Activated CD4-positive, alpha-beta memory T cell treated with anti-CD3 and anti-CD28 coated beads, Interleukin-2, amount 10 ng/mL, durations not matched to agents 7 days and 5 days (primary cell): ENCODE results near the gene AKR1C8. TPM values are rescaled to one million over a fixed set of nuclear protein-coding genes. Genes with fewer than 3 reads are reported as not detected.
"Not testable (repeated sequence)": the region's sequence is repeated elsewhere in the genome, so short reads cannot be mapped to it uniquely, and the experiment has no call there.

Source experiments
- CTCF ChIA-PET: fragments of 350-600 bp; sonication (Branson Sonifier 250); formaldehyde crosslinking; loops from one replicate; lab custom pipeline; 2021; ENCODE audit warnings: antibody characterized with exemption, inconsistent platforms; lab: Charles Lee
- POLR2A ChIA-PET: fragments of 350-600 bp; sonication (Branson Sonifier 250); formaldehyde crosslinking; loops from one replicate; lab custom pipeline; 2021; ENCODE audit warnings: antibody characterized with exemption; lab: Charles Lee
- DNase-seq: peaks from one replicate; pipeline ENCODE4 v3.0.0-alpha.2; 2020
- H3K27ac Mint-ChIP-seq: one replicate; pipeline ENCODE4 v1.8.0; 2021; ENCODE audit warnings: mild to moderate bottlenecking, mixed read lengths
- H3K27me3 Mint-ChIP-seq: one replicate; pipeline ENCODE4 v1.8.0; 2021; ENCODE audit warnings: mixed read lengths
- H3K36me3 Mint-ChIP-seq: one replicate; pipeline ENCODE4 v1.8.0; 2021; ENCODE audit warnings: low read depth, mixed read lengths
- H3K4me1 Mint-ChIP-seq: one replicate; pipeline ENCODE4 v1.8.0; 2021; ENCODE audit warnings: mixed read lengths
- H3K4me3 Mint-ChIP-seq: one replicate; pipeline ENCODE4 v1.8.0; 2021; ENCODE audit warnings: mild to moderate bottlenecking, mixed read lengths
- H3K9me3 Mint-ChIP-seq: one replicate; pipeline ENCODE4 v1.8.0; 2021; ENCODE audit warnings: mixed read lengths
- total RNA-seq, 2 experiments: library from RNA; stranded (reverse); gene quantifications; one replicate each; pipeline ENCODE4 v1.2.3, GENCODE V29; 2021

The AKR1C8 gene
- total RNA-seq, result 1 to 10 TPM in 1 of 2 experiments, under 1 TPM in 1; 0.63 to 1.5 TPM

- H3K36me3 Mint-ChIP-seq, result no peaks in the 10 kb centered on the region
- no peak within 1 kb of the TSS for H3K4me3 Mint-ChIP-seq
- CTCF ChIA-PET, result no interaction called here
- POLR2A ChIA-PET, result no interaction called here
- DNase-seq, result no peak
- no peaks in the 10 kb centered on the region for H3K27me3 Mint-ChIP-seq
- no peak within 1 kb of the TSS for H3K27ac Mint-ChIP-seq
- no peaks in the 10 kb centered on the region for H3K4me1 Mint-ChIP-seq
- H3K9me3 Mint-ChIP-seq, result peaks cover 2% of the 10 kb centered on the region
Observed at GRCh38 chr10:5184987-5185775, at the start of gene AKR1C8. Gene AKR1C8, minus strand, starts transcription at chr10:5185150. Its CDS starts 46 bp downstream, at chr10:5185104.

- Mint-ChIP-seq H3K27me3 (no peaks in the 10 kb centered on the region), H3K4me3 (no peak overlapping the region), H3K9me3 (peaks cover 35% of the 10 kb centered on the region), H3K4me1 (no peaks in the 10 kb centered on the region), H3K27ac (no peak overlapping the region), H3K36me3 (peaks cover 44% of the 10 kb centered on the region)
- CTCF ChIA-PET, result no interaction called here
- no peak for DNase-seq
- POLR2A ChIA-PET, result no interaction called here
Observed at GRCh38 chr10:5234106-5234860, 49.3 kb upstream of the AKR1C8 start.

- no peak for DNase-seq
- Mint-ChIP-seq H3K4me3 (no peak overlapping the region), H3K27ac (no peak overlapping the region), H3K9me3 (peaks cover 28% of the 10 kb centered on the region), H3K36me3 (peaks cover 38% of the 10 kb centered on the region), H3K4me1 (no peaks in the 10 kb centered on the region), H3K27me3 (no peaks in the 10 kb centered on the region)
- CTCF ChIA-PET, result no interaction called here
- POLR2A ChIA-PET, result no interaction called here
Observed at GRCh38 chr10:5233324-5233723, 48.4 kb upstream of the AKR1C8 start.

GRCh38 chr10:5229019-5229418 is 44.1 kb upstream of the AKR1C8 start:
- peaks cover 2% of the 10 kb centered on the region for H3K9me3 Mint-ChIP-seq

GRCh38 chr10:5222942-5223341 is 38.0 kb upstream of the AKR1C8 start:
- H3K4me3 Mint-ChIP-seq, H3K27me3 Mint-ChIP-seq, H3K27ac Mint-ChIP-seq, H3K4me1 Mint-ChIP-seq, CTCF ChIA-PET, H3K9me3 Mint-ChIP-seq, DNase-seq, POLR2A ChIA-PET: not testable (repeated sequence)
- peaks cover 14% of the 10 kb centered on the region for H3K36me3 Mint-ChIP-seq

More at GRCh38 chr10:5229019-5229418, 44.1 kb upstream of the AKR1C8 start:
- H3K27ac Mint-ChIP-seq, result no peak overlapping the region
- CTCF ChIA-PET, result no interaction called here
- DNase-seq, result no peak
- peaks cover 17% of the 10 kb centered on the region for H3K36me3 Mint-ChIP-seq
- POLR2A ChIA-PET, result no interaction called here
- no peak overlapping the region for H3K4me3 Mint-ChIP-seq
- no peaks in the 10 kb centered on the region for H3K27me3 Mint-ChIP-seq
- H3K4me1 Mint-ChIP-seq, result no peaks in the 10 kb centered on the region

- no peak overlapping the region for H3K4me3 Mint-ChIP-seq
- CTCF ChIA-PET, result interaction anchor here (1.0 kb wide), 1 partner anchor 9 kb away, joined by 3 read pairs; no protein-coding TSS in a partner anchor
- no peak overlapping the region for H3K27ac Mint-ChIP-seq
- H3K36me3 Mint-ChIP-seq, result peaks cover 8% of the 10 kb centered on the region
- H3K27me3 Mint-ChIP-seq, result no peaks in the 10 kb centered on the region
- no peaks in the 10 kb centered on the region for H3K9me3 Mint-ChIP-seq
- DNase-seq, result no peak
- no peaks in the 10 kb centered on the region for H3K4me1 Mint-ChIP-seq
- POLR2A ChIA-PET, result no interaction called here
Observed at GRCh38 chr10:5219262-5219661, 34.3 kb upstream of the AKR1C8 start.

GRCh38 chr10:5216801-5217200 is 31.9 kb upstream of the AKR1C8 start:
- POLR2A ChIA-PET, result no interaction called here
- Mint-ChIP-seq H3K27ac (no peak overlapping the region), H3K4me3 (no peak overlapping the region)

GRCh38 chr10:5211696-5212536 is 27.0 kb upstream of the AKR1C8 start:
- CTCF ChIA-PET, result interaction anchor here (1.2 kb wide), 1 partner anchor 362 kb away, joined by 3 read pairs; no protein-coding TSS in a partner anchor

More at GRCh38 chr10:5216801-5217200, 31.9 kb upstream of the AKR1C8 start:
- H3K36me3 Mint-ChIP-seq, result no peaks in the 10 kb centered on the region
- CTCF ChIA-PET, result no interaction called here
- DNase-seq, result no peak
- no peaks in the 10 kb centered on the region for H3K27me3 Mint-ChIP-seq
- H3K9me3 Mint-ChIP-seq, result no peaks in the 10 kb centered on the region
- no peaks in the 10 kb centered on the region for H3K4me1 Mint-ChIP-seq

GRCh38 chr10:5210261-5210660 is 25.3 kb upstream of the AKR1C8 start:
- DNase-seq, H3K9me3 Mint-ChIP-seq, POLR2A ChIA-PET, H3K27me3 Mint-ChIP-seq, H3K27ac Mint-ChIP-seq, H3K36me3 Mint-ChIP-seq, H3K4me3 Mint-ChIP-seq, H3K4me1 Mint-ChIP-seq: not testable (repeated sequence)
- CTCF ChIA-PET, result interaction anchor here (0.7 to 1.0 kb wide), 2 partner anchors 10 to 231 kb away, joined by 3 read pairs; no protein-coding TSS in a partner anchor

More at GRCh38 chr10:5211696-5212536, 27.0 kb upstream of the AKR1C8 start:
- POLR2A ChIA-PET, result no interaction called here
- no peak for DNase-seq
- H3K4me1 Mint-ChIP-seq, result peaks cover 4% of the 10 kb centered on the region
- no peak overlapping the region for H3K4me3 Mint-ChIP-seq
- peaks cover 4% of the 10 kb centered on the region for H3K36me3 Mint-ChIP-seq
- peaks cover 3% of the 10 kb centered on the region for H3K9me3 Mint-ChIP-seq
- no peak overlapping the region for H3K27ac Mint-ChIP-seq
- H3K27me3 Mint-ChIP-seq, result no peaks in the 10 kb centered on the region

GRCh38 chr10:5209776-5210175 is 24.8 kb upstream of the AKR1C8 start:
- DNase-seq, H3K9me3 Mint-ChIP-seq, H3K36me3 Mint-ChIP-seq, H3K27me3 Mint-ChIP-seq, H3K4me1 Mint-ChIP-seq, H3K4me3 Mint-ChIP-seq, H3K27ac Mint-ChIP-seq: not testable (repeated sequence)
- CTCF ChIA-PET, result interaction anchor here (0.6 to 1.0 kb wide), 3 partner anchors 10 to 232 kb away, joined by 3 read pairs; no protein-coding TSS in a partner anchor
- POLR2A ChIA-PET, result interaction anchor here (0.6 kb wide), 1 partner anchor 11 kb away, joined by 3 read pairs; no protein-coding TSS in a partner anchor

- Mint-ChIP-seq H3K4me1 (peaks cover 9% of the 10 kb centered on the region), H3K9me3 (peaks cover 6% of the 10 kb centered on the region), H3K27me3 (no peaks in the 10 kb centered on the region), H3K27ac (no peak overlapping the region), H3K36me3 (peaks cover 5% of the 10 kb centered on the region), H3K4me3 (no peak overlapping the region)
- ChIA-PET POLR2A (no interaction called here), CTCF (no interaction called here)
- no peak for DNase-seq
Observed at GRCh38 chr10:5206799-5207198, 21.8 kb upstream of the AKR1C8 start.

- H3K27ac Mint-ChIP-seq, result no peak overlapping the region
- POLR2A ChIA-PET, result no interaction called here
Observed at GRCh38 chr10:5199398-5199797, 14.4 kb upstream of the AKR1C8 start.

More at GRCh38 chr10:5199398-5199797, 14.4 kb upstream of the AKR1C8 start:
- CTCF ChIA-PET, result no interaction called here
- no peak for DNase-seq
- H3K4me3 Mint-ChIP-seq, result no peak overlapping the region
- no peaks in the 10 kb centered on the region for H3K4me1 Mint-ChIP-seq
- peaks cover 2% of the 10 kb centered on the region for H3K9me3 Mint-ChIP-seq
- peaks cover 2% of the 10 kb centered on the region for H3K36me3 Mint-ChIP-seq
- no peaks in the 10 kb centered on the region for H3K27me3 Mint-ChIP-seq
